ENCODE data around the gene HEATR9.

HEATR9 gene

DNA sequence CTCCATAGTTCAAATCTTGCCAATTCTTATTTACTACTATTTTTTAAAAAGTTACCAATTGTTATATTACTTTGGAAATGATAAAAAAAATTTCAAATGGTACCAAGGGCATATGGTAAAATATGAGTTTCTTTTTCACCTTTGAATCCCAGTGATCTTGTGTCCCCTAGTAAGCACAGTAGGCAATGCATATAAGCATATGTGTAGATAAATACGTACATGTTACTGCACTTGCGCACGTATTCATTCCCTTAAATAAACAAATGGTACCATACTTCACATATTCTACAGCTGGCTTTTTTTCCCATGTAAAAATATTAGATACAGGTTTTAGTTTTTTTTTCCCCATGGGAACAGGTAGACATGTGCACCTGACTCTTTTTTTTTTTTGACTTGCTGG is 27.6 kb downstream of the HEATR9 start:
- no peaks in the 10 kb centered on the region for H3K4me1 ChIP-seq

DNA sequence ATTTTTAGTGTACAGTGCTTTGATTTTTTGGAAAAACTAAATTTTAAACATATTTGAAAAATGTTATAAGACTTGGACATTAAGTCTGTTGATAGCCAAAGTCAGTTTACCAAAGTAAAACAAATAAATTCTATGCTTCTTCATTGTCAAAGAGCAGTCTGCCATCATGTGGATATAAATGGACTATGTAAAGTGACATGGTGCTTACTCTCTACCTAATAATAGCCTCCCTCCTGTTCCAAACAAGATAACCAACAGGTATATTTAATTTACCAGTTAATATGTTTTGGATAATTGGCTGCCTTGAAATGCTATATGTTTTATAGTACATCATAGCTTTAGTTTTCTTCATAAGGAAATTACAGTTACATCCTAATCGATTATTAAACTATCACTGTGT is 43.5 kb downstream of the HEATR9 start:
- no peak for DNase-seq
- no peak overlapping the region for H3K4me3 ChIP-seq (ENCODE audit: low read depth, low read length)
- no peaks in the 10 kb centered on the region; the same call in 1 of the 2 replicates for H3K4me1 ChIP-seq
- TF ChIP-seq, protein P1, sequence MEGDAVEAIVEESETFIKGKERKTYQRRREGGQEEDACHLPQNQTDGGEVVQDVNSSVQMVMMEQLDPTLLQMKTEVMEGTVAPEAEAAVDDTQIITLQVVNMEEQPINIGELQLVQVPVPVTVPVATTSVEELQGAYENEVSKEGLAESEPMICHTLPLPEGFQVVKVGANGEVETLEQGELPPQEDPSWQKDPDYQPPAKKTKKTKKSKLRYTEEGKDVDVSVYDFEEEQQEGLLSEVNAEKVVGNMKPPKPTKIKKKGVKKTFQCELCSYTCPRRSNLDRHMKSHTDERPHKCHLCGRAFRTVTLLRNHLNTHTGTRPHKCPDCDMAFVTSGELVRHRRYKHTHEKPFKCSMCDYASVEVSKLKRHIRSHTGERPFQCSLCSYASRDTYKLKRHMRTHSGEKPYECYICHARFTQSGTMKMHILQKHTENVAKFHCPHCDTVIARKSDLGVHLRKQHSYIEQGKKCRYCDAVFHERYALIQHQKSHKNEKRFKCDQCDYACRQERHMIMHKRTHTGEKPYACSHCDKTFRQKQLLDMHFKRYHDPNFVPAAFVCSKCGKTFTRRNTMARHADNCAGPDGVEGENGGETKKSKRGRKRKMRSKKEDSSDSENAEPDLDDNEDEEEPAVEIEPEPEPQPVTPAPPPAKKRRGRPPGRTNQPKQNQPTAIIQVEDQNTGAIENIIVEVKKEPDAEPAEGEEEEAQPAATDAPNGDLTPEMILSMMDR (IDR thresholded peaks at IDR 0.05; ENCODE audit: low read depth, low read length), result no peak
- H3K9me3 ChIP-seq, result no peaks in the 10 kb centered on the region
- no peaks in the 10 kb centered on the region for H3K27me3 ChIP-seq
- peaks cover 90% of the 10 kb centered on the region for H3K36me3 ChIP-seq

More for the DNA sequence above, 27.6 kb downstream of the HEATR9 start:
- no peak for DNase-seq
- Histone ChIP-seq H3K4me3 (ENCODE audit: low read depth, low read length) (no peak overlapping the region), H3K36me3 (peaks cover 98% of the 10 kb centered on the region), H3K27me3 (no peaks in the 10 kb centered on the region; the same call in 1 of the 2 replicates), H3K9me3 (no peaks in the 10 kb centered on the region)
- TF ChIP-seq, protein P1 (IDR thresholded peaks at IDR 0.05; ENCODE audit: low read depth, low read length), result no peak

DNA sequence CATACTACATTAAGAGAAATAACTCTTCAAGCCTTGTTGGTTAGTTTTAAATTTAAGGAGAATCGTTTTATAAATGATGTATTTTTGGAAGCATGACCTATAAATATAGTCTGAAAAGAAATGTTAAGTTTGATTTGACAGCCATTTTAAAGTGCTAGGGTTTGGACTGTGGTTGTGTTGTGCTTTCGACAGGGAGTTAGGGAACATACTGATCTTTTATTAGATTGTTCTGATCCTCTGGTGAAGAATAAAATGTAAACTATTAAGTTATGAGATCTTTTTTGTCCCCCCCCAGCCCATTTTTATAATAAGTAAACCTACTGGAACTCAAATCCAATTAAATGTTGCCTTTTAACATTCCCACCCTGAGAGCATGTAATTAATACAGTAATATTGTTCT is 47.4 kb downstream of the HEATR9 start:
- Histone ChIP-seq H3K4me1 (no peaks in the 10 kb centered on the region; the same call in 1 of the 2 replicates), H3K36me3 (peaks cover 93% of the 10 kb centered on the region), H3K27me3 (no peaks in the 10 kb centered on the region), H3K4me3 (ENCODE audit: low read depth, low read length) (no peak overlapping the region), H3K9me3 (no peaks in the 10 kb centered on the region)
- TF ChIP-seq, protein P1 (IDR thresholded peaks at IDR 0.05; ENCODE audit: low read depth, low read length), result no peak
- no peak for DNase-seq

- H3K4me3 ChIP-seq (ENCODE audit: low read depth, low read length), result no peak overlapping the region
- H3K36me3 ChIP-seq, result peaks cover 82% of the 10 kb centered on the region
- H3K27me3 ChIP-seq, result no peaks in the 10 kb centered on the region
- TF ChIP-seq, protein P1 (IDR thresholded peaks at IDR 0.05; ENCODE audit: low read depth, low read length), result no peak
- H3K9me3 ChIP-seq, result no peaks in the 10 kb centered on the region
- no peak for DNase-seq
- peaks cover 13% of the 10 kb centered on the region for H3K4me1 ChIP-seq
These were observed 49.2 kb downstream of the HEATR9 start for GRCh38 chr17:35819455-35819854.

- TF ChIP-seq, protein P1 (IDR thresholded peaks at IDR 0.05; ENCODE audit: low read depth, low read length), result no peak
- no peak for DNase-seq
- H3K4me1 ChIP-seq, result peaks cover 13% of the 10 kb centered on the region
- no peaks in the 10 kb centered on the region for H3K9me3 ChIP-seq
- no peak overlapping the region for H3K4me3 ChIP-seq (ENCODE audit: low read depth, low read length)
- peaks cover 62% of the 10 kb centered on the region for H3K36me3 ChIP-seq
- no peaks in the 10 kb centered on the region for H3K27me3 ChIP-seq
These were observed 51.5 kb downstream of the HEATR9 start for GRCh38 chr17:35817196-35817595.

DNA sequence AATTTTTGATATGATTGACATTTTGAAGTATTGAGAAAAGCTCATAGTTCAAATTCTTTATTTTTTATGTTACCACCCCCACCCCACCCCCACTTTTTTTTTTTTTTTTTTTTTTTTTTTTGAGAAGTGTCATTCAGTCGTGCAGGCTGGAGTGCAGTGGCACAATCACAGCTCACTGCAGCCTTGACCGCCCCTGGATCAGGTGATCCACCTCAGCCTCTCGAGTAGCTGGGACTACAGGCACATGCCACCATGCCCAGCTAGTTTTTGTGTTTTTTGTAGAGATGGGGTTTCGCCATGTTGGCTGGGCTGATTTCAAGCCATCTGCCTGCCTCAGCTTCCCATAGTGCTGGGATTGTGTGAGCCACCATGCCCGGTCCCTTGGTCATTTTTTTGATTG is 52.0 kb downstream of the HEATR9 start:
- peaks cover 14% of the 10 kb centered on the region for H3K4me1 ChIP-seq
- no peak overlapping the region for H3K4me3 ChIP-seq (ENCODE audit: low read depth, low read length)
- TF ChIP-seq, protein P1 (IDR thresholded peaks at IDR 0.05; ENCODE audit: low read depth, low read length), result no peak
- no peaks in the 10 kb centered on the region for H3K27me3 ChIP-seq
- no peak for DNase-seq
- H3K9me3 ChIP-seq, result no peaks in the 10 kb centered on the region
- peaks cover 64% of the 10 kb centered on the region for H3K36me3 ChIP-seq
